Ishikawa (cell line): Measurements from ENCODE around the gene ZNF467.

ENCODE experiments used
- CEBPB ChIP-seq: IDR thresholded peaks from 2 replicates; pipeline ENCODE4 v1.6.1; 2012
- CREB1 ChIP-seq: IDR thresholded peaks from 2 replicates; pipeline ENCODE4 v1.6.1; 2012; ENCODE audit warnings: low read depth
- EGR1 ChIP-seq: IDR thresholded peaks from 2 replicates; pipeline ENCODE4 v1.6.1; 2012
- EP300 ChIP-seq: IDR thresholded peaks from 2 replicates; pipeline ENCODE4 v1.6.1; 2012; ENCODE audit warnings: borderline replicate concordance
- FOXM1 ChIP-seq: IDR thresholded peaks from 2 replicates; pipeline ENCODE4 v1.6.1; 2012; ENCODE audit warnings: low read depth, borderline replicate concordance
- NFIC ChIP-seq: IDR thresholded peaks from 2 replicates; pipeline ENCODE4 v1.6.1; 2012
- RAD21 ChIP-seq: IDR thresholded peaks from 2 replicates; pipeline ENCODE4 v1.6.1; 2012; ENCODE audit warnings: low read depth
- TAF1 ChIP-seq: IDR thresholded peaks from 2 replicates; pipeline ENCODE4 v1.6.1; 2012; ENCODE audit warnings: low read depth, mild to moderate bottlenecking
- TCF12 ChIP-seq: IDR thresholded peaks from 2 replicates; pipeline ENCODE4 v1.6.1; 2012; ENCODE audit warnings: low read depth
- TEAD4 ChIP-seq: IDR thresholded peaks from 2 replicates; pipeline ENCODE4 v1.6.1; 2012
- YY1 ChIP-seq: IDR thresholded peaks from 2 replicates; pipeline ENCODE4 v1.6.1; 2012; ENCODE audit warnings: low read depth
- ZBTB7A ChIP-seq: IDR thresholded peaks from 2 replicates; pipeline ENCODE4 v1.6.1; 2012; ENCODE audit warnings: low read depth
- TF ChIP-seq, protein P1 (sequence below): IDR thresholded peaks from 2 replicates; pipeline ENCODE4 v1.6.1; 2012; ENCODE audit warnings: low read depth, mild to moderate bottlenecking
- TF ChIP-seq, protein P2 (sequence below): IDR thresholded peaks from 2 replicates; pipeline ENCODE4 v1.6.1; 2012
- TF ChIP-seq, protein P3 (sequence below): IDR thresholded peaks from 2 replicates; pipeline ENCODE4 v1.6.1; 2012

Gene ZNF467

DNA sequence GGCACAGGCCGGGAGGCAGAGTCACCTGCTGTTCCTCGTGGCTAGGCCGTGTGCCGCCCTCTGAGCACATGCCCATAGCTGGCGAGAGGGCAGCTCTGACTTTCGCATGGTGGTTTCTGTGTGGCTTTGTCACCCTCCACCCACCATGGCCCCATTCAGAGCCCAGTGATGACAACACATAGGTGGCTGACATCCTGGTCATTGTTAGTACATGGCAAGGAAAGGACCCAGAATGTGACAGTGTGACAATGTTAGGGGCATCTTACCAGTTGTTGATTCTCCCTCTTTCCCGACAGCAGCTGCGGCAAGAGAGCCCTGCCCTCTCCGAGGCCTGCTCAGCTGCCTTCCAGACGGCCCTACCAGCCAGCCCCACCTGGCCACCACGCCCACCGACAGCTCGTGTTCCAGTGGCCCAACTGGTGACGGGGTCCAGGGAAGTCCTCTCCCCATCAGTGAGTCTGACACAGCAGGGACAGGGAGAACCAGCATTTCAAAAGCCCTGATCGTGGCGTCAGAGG is 52.2 kb downstream of the ZNF467 start:
- TF ChIP-seq EGR1 = no peak

DNA sequence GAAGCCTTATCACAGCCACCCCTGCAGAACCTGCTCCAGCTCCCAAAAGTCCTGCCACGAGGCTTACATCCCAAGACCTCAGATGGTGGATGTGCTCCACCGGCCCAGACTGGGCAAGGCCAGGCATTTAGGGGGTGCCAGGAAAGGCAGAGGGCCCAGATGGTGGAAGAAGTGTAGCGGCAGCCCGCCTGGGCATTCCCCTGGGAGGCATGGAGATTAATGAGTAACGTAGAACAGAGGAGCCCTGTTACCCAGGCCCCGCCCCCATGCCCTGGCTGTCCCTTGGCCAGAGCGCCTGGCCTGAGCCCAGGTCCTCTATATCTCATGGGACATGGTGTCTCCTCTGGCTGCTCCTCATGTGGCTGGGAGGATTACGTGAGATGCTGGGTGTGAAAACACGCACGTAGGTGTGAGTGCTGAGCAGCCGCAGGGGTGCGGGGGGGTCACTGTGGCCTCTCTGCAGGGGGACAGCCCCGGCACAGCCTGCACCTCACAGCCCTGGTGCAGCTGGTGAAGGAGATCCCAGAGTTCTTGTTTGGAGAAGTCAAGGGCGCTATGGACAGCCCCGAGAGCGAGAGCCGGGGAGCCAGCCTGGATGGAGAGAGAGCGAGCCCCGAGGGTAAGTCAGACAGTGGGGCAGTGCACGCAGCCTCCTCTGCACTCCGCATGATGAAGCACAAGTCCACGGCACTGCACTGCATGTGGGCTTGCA is 52.9 kb downstream of the ZNF467 start:
- TF ChIP-seq TEAD4 = no peak
- no peak for TF ChIP-seq CREB1
- TF ChIP-seq, protein P1, sequence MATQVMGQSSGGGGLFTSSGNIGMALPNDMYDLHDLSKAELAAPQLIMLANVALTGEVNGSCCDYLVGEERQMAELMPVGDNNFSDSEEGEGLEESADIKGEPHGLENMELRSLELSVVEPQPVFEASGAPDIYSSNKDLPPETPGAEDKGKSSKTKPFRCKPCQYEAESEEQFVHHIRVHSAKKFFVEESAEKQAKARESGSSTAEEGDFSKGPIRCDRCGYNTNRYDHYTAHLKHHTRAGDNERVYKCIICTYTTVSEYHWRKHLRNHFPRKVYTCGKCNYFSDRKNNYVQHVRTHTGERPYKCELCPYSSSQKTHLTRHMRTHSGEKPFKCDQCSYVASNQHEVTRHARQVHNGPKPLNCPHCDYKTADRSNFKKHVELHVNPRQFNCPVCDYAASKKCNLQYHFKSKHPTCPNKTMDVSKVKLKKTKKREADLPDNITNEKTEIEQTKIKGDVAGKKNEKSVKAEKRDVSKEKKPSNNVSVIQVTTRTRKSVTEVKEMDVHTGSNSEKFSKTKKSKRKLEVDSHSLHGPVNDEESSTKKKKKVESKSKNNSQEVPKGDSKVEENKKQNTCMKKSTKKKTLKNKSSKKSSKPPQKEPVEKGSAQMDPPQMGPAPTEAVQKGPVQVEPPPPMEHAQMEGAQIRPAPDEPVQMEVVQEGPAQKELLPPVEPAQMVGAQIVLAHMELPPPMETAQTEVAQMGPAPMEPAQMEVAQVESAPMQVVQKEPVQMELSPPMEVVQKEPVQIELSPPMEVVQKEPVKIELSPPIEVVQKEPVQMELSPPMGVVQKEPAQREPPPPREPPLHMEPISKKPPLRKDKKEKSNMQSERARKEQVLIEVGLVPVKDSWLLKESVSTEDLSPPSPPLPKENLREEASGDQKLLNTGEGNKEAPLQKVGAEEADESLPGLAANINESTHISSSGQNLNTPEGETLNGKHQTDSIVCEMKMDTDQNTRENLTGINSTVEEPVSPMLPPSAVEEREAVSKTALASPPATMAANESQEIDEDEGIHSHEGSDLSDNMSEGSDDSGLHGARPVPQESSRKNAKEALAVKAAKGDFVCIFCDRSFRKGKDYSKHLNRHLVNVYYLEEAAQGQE = no peak

DNA sequence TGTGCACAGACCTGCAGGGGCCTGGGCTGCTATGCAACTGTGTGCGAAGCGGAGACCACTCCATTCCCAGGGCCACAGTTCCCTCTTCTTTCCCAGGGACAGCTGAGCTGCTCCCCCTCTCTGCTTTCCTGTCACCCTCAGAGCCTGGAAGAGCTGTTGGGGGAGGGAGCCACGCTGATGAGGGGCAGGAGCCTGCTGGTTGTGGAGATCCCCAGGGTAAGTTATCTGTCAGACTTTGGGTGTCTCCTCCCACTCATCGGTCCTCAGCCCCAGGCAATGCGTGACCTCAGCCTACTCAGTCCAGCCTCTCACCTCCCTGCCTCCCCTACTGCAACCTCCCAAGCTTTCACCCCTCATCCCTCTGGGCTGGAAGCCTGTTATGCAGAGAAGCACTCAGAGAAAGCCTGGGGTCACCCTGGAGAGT is 53.5 kb downstream of the ZNF467 start:
- TF ChIP-seq CREB1 = no peak
- TF ChIP-seq YY1 = no peak
- no peak for TF ChIP-seq RAD21
- no peak for TF ChIP-seq ZBTB7A
- TF ChIP-seq NFIC = no peak
- TF ChIP-seq TAF1 = no peak
- no peak for TF ChIP-seq CEBPB
- TF ChIP-seq TCF12 = no peak

DNA sequence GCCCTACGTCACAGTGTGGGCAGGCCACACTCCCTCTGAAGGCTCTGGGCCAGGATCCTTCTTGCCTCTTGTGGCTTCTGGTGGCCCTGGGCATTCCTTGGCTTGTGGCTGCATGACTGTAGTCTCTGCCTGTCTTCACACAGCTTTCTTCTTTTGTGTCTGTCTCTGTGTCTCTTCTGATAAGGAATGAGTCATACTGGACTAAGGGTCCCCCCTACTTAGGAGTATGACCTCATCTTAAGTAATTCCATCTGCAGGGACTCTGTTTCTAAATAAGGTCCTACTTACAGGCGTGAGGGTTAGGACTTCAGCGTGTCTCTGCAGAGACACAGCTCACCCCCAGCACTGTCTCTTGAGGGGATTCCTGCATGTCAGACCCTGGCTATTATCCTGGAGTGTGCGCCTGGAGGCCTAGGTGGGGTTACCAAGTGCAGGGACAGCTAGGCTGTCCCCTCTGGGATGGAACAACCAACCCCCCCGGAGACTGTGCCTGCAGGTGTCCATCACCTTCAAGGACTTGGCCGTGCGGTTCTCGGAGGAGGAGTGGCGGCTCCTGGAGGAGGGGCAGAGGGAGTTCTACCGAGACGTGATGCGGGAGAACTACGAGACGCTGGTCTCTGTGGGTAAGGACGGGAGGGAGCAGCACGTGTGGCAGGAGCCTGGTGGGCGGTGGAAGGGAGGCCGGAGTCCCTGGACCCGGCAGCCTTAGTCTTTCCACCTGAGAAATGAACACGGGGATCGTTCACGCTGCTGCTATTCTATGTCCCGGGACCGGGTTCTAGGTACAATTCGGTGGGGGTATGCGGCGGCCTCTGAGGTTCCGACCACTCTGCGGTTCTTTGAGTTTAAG is 54.1 kb downstream of the ZNF467 start:
- TF ChIP-seq NFIC (no peak), CREB1 (no peak), EP300 (no peak), TCF12 (no peak), RAD21 (no peak), CEBPB (no peak), TEAD4 (no peak), TAF1 (no peak), FOXM1 (no peak)
- TF ChIP-seq, protein P2, sequence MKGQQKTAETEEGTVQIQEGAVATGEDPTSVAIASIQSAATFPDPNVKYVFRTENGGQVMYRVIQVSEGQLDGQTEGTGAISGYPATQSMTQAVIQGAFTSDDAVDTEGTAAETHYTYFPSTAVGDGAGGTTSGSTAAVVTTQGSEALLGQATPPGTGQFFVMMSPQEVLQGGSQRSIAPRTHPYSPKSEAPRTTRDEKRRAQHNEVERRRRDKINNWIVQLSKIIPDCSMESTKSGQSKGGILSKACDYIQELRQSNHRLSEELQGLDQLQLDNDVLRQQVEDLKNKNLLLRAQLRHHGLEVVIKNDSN = no peak
- TF ChIP-seq, protein P3, sequence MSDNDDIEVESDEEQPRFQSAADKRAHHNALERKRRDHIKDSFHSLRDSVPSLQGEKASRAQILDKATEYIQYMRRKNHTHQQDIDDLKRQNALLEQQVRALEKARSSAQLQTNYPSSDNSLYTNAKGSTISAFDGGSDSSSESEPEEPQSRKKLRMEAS = no peak

DNA sequence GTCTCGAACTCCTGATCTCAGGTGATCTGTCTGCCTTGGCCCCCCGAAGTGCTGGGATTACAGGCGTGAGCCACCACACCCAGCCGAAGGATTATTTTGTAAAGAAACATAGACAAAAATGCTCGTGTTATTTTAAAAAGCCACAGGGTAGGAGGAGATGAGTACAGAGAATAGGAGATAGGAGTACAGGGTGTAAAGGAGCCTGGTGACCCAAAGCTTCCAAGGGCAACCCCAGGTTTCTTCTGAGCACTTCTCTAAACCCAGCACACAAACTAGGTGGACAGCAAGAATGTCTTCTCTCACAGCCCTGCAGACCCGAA is 54.7 kb downstream of the ZNF467 start:
- TF ChIP-seq, protein P2 = no peak
- TF ChIP-seq, protein P1 = no peak
- TF ChIP-seq TAF1 (no peak), TCF12 (no peak), CREB1 (no peak), ZBTB7A (no peak), YY1 (no peak), RAD21 (no peak), EGR1 (no peak), EP300 (no peak), FOXM1 (no peak), CEBPB (no peak), TEAD4 (no peak), NFIC (no peak)
- TF ChIP-seq, protein P3 = no peak

DNA sequence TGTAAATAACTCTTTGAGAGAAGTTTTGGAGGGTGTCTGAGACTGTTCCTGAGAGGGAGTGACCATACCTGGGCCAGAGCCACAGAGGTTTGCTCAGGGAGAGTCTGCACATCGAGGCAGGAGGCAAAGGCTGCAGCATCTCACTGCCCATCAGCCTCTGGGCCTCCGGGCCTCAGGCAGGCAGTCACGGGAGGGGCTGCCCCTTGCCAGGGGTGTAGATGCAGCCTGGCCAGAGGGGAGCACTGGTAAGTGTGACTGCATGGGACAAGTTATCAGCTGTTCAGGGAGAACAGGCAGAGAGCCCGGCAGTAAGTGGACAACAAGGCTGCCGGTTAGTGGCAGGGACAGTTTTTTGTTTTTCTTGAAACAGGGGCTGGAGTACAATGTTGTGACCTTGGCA is 55.9 kb downstream of the ZNF467 start:
- TF ChIP-seq YY1 (no peak), EP300 (no peak), TCF12 (no peak), NFIC (no peak), ZBTB7A (no peak), TEAD4 (no peak), CEBPB (no peak), TAF1 (no peak), CREB1 (no peak), FOXM1 (no peak)
- TF ChIP-seq, protein P3 = no peak
- TF ChIP-seq, protein P2 = no peak
- TF ChIP-seq, protein P1 = no peak
